Kidney glomerular epithelial cell (primary cell): ENCODE measurements around the gene ARID1B.

Experiments used
- DNase-seq: peaks from one replicate; lab custom pipeline; 2025; lab: John Stamatoyannopoulos, UW

Gene ARID1B

DNA sequence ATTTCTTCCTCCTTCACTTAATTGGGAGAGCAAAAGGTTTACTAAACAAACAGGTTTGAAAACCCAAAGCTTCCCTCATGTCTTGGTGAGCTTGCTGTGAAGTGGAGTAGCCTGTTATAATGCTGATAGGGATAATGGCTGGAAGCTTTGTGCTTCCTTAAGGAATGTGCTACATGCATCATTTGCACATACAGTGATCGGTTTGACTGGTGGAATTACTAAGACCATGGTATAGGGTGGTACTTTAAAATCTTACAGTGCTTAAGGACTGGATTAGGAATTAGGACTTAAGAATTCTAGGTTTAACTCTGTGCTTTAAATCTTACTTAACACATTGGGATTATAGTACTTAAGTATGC, 75.7 kb downstream of the ARID1B start:
- DNase-seq = no peak

GRCh38 chr6:156853733-156854132, 76.6 kb downstream of the ARID1B start:
- no peak for DNase-seq

- no peak for DNase-seq
These were observed 77.4 kb downstream of the ARID1B start for GRCh38 chr6:156854466-156855161.

- DNase-seq = no peak
These were observed 80.4 kb downstream of the ARID1B start for GRCh38 chr6:156857573-156857972.

DNA sequence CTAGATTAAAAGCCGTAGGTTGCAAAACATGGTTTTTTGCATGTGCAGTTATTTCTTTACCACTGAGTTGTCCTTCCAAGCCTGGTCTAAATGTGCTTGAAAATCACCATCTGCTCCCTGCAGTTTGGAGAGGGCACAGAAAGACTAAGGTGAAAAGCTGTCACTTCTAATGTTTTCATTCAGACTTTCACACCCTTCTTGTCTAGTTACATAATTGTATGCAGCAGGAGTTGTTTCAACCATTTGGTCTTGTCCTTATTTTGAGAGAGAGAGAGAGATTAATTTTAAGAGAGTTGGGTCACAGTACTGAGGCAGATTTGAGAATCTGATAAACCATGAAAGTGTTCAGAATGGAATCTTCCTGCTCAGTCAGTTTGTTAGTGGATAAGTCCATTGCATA, 82.5 kb downstream of the ARID1B start:
- DNase-seq = no peak

GRCh38 chr6:156862711-156863110, 85.5 kb downstream of the ARID1B start:
- no peak for DNase-seq

GRCh38 chr6:156863504-156863903, 86.3 kb downstream of the ARID1B start:
- no peak for DNase-seq

- no peak for DNase-seq
These were observed 87.4 kb downstream of the ARID1B start for GRCh38 chr6:156864557-156864956.

GRCh38 chr6:156865019-156865629, 87.9 kb downstream of the ARID1B start:
- DNase-seq = no peak

DNA sequence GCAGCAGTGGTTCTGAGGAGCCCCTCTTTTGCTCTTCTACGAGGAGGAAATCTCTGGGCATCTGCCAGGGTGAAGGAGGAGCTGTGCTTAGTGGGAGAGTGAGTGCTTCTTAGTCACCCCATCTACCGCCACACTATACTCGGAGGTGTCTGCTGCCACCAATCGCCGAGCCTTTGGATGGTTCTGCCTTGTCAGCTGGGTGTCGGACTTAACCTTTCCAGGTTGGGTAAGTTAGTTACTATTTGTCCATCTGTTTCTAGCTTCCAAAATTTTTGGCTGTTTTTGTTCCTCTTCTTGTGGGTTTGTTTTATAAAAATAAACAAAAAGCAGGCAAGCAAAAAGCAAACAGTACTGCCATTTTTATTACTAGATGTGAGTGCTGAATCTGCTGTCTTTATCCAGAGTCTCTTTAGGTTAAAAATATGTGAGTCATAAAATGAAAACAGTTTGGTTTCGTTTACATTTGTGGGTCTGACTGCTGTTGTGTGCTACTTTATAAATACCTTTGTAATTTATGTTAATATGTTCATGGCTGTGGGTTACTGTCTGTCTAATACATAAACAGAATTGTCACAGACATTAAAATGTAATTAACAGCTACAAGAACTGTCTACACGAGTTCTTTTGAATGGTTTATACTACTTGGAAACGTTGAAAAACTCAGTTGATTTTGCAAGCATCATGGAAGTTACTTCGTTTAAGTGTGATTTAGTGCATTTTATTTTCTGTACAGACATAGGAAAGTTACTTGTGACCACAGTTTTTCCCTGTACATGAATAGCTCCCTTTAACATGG, 89.2 kb downstream of the ARID1B start:
- DNase-seq = no peak

DNA sequence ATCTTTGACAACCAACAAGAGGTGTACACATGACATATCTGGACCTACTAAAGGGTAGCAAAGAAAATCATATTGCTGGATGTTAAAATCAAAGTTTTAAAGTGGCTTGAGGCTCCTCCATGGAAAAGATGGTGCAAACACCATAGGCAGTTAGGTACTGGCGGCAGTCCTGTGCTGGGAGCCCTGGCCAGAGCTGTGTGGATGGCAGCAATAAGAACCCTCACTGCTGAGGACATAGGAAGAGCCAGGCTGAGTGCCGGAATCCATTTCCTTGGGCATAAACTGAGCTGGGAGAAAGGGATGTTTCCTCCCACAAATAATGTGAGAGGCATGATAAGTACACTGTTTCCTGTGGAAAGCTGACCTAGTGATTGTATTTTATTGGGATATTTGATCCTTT, 89.9 kb downstream of the ARID1B start:
- no peak for DNase-seq

- DNase-seq = no peak
These were observed 91.2 kb downstream of the ARID1B start for GRCh38 chr6:156868385-156868784.

GRCh38 chr6:156869980-156870398, 92.8 kb downstream of the ARID1B start:
- DNase-seq = no peak

DNA sequence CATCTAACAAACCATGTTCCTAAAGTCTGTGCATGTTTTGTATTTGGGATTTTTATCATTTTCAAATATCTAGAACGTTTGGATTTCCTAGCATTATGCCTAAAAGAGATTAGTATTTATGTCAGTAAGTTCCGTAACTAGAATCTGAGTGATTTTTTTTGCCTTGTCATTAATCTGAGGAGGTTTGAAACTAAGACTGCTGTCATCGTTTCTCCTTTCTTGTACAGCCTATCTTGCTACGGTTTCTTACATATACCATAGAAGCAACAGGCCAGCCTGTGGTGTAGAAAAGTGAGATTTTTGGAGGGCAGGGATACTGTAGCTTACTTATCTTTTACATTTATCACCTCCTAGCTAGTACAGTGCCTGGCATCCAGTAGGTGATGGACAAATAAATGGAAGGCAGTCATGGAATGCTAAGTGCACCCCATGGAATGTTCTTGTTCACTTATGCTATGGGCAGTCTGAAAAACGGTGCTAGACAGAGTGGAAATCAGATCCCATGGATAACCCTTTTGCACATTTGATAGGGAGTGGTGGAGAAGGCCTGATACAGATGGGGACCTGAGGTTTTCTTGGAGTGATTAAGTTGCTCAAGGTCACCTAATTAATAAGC, 93.9 kb downstream of the ARID1B start:
- no peak for DNase-seq

DNA sequence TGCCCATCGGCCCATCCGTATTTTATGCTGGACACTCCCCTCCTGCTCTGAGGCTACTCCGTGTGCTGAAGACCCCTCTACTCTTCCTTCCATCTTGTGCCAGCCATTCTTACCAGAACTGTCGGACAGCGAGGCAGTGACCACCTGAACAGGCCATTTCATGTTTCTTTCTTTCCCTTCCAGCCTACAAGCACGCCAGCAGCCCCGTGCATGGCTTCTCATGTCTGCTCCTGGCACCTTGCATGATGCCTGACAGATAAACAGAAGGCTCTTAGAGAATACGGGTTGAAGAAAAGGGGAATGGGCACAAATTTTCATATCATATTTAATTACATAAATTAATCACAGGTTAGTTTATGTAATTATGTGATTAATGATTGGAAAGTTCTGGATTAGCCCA, 95.7 kb downstream of the ARID1B start:
- no peak for DNase-seq

GRCh38 chr6:156873654-156874380, 96.6 kb downstream of the ARID1B start:
- DNase-seq = no peak

DNA sequence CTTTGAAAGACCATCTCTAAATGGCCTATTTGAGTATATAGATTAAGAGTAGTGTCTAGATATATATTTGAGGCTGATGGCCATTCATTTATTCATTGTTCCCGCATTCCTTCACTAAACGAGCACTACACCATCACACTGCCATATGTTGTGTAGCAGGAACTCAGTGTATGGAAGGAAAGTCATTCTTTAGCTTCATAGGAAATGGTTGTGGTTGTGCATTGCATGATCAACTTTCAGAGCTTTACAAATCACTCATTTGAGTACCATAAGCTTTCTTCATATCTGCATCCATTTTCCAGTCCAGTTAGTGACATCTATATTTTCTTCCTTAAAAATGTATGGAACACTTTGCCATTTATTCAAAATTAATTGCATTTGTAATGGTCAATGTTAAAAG, 97.9 kb downstream of the ARID1B start:
- no peak for DNase-seq

DNA sequence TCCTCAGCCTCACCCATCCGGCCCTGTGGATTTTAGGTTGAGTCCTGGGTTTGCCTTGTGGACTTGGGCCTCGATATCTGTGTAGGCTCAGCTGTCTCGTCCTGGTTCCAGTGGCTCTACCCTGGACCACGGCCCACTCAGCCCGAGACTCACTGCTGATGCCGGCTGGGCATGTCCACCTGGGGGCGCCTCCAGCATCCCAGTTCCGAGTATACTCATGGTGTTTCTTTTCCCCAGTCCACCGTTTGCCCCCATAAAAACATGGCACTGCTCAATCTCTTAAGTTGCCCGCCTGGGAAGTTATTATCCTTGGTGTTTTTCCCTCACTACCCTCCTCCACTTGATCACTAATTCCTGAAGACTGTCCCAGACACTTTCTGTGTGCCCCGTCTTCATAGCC, 99.1 kb downstream of the ARID1B start:
- DNase-seq = no peak

- no peak for DNase-seq
These were observed 100.1 kb downstream of the ARID1B start for GRCh38 chr6:156877126-156877863.

DNA sequence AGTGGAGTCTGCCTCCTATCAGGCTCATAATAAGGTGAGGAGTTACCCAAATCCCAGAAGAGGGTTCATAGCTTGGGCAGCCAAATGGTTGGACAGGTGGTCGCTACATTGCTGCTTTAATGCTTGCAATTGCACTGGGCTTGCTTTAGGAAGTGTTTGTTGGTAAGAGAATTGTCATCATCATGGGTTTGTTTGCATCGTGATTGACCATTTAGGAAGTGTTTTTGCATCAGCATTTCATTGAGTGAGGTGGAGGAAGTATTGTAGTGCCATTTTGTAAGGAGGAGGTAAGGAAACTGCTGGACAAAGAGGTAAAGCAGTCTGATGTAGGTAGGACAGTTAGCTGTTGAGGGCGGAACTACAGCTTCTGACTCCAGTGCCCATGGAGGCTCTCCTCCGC, 101.5 kb downstream of the ARID1B start:
- no peak for DNase-seq

GRCh38 chr6:156879186-156879585, 102.0 kb downstream of the ARID1B start:
- DNase-seq = no peak
